ENCODE data around the gene GALNT18.

The GALNT18 gene

DNA sequence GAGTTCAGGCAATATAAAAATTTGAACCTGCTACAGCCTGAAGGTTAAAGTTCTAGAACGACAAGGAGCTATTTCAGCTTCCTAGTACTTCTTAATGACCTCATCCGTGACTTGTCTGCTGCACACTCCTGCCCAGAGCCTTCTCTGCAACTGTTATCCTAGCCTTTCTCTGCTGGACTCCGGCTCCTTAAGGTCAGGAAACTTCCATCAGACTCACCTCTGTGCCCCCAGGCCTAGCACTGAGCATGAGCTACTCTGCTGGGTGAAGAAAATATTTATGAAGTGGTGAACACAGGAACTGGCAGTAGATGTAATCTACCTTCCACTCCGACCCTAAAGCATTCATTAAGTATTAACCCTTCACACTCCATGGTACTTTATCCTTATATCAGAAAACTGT is 287.2 kb downstream of the GALNT18 start:
- no peak for DNase-seq

DNA sequence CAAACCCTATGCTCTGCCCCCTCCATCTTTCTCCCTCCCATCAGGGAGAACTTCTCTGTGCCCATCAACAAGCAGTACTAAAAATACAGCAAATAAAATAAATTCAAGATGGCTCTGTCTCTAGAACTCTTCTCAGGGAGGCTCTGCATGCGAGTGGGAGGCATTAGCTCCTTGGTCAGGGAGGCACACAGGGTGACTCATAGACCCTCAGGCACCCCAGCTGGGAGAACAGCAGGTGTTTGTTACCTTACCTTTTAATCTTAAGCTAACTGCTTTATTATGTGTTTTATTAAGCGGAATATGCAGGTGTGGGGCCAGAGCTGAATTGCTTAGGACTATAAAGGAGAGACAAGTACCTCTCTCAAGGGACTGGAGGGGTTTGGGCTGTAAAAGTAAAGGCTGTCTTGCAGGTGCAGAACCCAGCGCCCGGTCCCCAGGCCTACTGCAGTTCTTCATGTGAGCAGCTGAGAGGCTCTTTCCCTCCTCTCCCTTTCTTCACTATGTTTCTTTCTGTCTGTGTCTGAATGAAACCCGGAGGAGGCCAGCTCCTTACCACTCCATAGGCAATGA is 289.6 kb downstream of the GALNT18 start:
- DNase-seq: no peak

DNA sequence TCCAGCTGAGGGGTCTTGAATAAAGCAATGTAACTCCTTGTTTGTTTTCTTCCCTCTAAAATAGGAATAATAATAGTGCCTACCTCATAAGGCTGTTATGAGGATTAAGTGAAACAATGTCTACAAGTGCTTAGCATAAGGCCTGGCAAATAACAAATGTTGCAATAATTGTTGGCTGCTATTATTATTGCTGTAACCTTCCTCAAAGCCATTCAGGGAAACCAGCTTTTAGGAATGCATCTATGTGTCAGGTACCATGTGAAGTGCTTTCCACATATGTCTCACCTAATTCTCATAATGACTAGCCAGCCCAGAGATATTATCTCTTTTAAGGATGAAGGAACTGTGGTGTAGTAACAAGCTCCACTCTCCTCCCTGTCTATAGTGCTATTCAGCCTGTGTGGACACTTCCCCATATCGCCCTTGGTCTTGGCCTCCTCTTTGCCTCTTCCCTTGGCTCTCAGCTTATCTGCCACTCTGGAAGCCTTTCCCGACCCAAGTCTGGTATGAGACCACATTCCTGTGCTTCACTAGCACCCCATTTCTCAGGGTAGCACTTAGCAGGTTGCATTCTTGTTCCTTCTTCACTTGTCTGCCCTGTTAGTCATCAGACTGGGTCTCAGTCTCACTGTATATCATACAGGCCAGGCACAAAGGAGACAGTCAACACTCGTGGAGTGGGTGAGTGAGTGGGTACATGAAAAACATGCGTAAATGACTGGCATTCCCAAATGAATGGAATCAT is 292.6 kb downstream of the GALNT18 start:
- no peak for DNase-seq

DNA sequence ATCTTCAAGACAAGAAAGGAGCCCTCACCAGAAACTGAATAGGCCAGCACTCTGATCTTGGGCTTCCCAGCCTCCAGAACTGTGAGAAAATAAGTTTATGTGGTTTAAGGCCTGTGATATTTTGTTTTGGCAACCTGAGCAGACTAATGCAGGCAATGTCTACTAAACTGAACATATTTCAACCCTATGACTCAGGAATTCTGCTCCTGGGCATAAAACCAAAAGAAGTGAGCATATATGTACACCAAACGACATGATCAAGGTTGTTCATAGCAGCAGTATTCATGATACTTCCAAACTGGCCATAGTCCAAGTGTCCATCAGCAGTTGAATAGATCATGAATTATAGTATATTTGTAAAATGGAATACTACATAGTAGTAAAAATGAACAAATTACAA is 297.7 kb downstream of the GALNT18 start:
- no peak for DNase-seq

DNA sequence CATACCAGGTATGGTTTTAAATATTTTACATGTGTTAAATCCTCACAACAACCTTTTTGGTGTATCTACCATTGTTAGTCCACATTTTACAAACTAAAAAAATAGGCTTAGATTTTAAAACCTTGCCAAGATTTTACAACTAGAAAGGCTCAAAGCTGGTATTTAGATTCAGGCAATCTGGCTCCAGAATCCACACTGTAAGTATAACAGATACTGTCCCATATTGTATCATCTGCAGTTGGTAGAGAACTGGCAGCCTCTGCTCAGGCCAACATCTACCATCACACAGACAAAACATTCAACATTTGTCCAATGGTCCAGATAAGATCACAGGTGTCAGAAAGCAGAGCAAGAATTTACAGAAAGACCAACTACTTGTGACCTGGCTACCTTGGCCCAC is 299.7 kb downstream of the GALNT18 start:
- no peak for DNase-seq

GRCh38 chr11:11320825-11321224 is 301.0 kb downstream of the GALNT18 start:
- DNase-seq: no peak

DNA sequence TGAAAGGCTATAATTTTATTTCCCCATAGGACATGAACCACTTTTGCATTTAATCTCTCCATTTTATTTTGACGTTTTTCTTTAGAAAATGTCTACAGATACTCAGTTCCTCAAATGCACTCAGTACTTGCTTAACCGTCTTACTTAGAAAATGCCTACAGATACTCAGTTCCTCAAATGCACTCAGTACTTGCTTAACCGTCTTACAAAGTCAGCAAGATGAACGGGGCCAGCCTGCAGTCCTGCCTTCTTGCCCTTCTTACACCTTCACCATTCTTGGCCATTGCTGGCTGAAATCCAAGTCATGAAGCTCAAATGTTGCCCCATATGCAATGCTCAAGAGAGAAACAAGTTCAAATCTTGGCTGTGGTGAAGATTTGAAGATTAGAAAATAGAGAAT is 302.8 kb downstream of the GALNT18 start:
- DNase-seq: no peak

DNA sequence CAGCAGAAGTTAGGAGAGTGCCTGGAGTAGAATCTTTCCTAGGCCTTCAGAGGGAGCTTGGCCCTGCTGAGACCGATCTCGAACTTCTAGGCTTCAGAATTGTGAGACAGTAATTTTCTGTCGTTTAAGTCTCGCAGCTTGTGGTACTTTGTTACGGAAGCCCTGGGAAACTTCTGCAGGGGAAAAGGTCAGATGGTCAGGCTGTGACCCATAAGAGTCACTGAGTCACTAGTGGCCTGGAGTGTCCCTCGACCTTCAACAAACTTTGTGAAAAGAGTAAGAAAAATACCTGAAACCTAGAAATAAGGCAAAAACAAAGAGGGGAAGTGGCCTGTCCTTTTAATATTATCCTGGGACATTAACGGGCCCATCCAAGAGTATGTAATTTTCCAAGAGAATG is 303.3 kb downstream of the GALNT18 start:
- no peak for DNase-seq

GRCh38 chr11:11316651-11317230 is 305.1 kb downstream of the GALNT18 start:
- no peak for DNase-seq

GRCh38 chr11:11313902-11314692 is 307.7 kb downstream of the GALNT18 start:
- DNase-seq: no peak

- no peak for DNase-seq
These were observed 308.4 kb downstream of the GALNT18 start for GRCh38 chr11:11313426-11313825.

GRCh38 chr11:11312738-11313137 is 309.1 kb downstream of the GALNT18 start:
- no peak for DNase-seq

- DNase-seq: no peak
These were observed 310.6 kb downstream of the GALNT18 start for GRCh38 chr11:11311169-11311568.

DNA sequence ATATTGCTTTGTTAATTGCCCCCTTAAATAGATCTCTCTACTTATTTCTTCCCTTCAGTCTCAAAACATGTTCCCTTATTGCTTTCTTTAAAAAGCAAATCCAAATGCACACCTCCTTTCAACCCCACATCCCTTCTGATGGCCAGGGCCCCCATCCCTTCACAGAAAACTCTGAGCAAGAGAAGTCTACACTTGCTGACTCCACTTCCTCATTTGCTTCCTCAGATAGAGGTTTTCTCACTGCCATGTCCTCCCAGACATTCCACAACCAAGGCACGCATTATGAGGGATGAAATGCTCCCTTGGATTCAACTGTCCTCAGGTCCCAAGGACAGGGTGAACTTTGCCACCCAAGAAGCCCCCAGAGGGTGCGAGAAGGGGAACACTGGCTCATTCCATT is 311.9 kb downstream of the GALNT18 start:
- DNase-seq: no peak

DNA sequence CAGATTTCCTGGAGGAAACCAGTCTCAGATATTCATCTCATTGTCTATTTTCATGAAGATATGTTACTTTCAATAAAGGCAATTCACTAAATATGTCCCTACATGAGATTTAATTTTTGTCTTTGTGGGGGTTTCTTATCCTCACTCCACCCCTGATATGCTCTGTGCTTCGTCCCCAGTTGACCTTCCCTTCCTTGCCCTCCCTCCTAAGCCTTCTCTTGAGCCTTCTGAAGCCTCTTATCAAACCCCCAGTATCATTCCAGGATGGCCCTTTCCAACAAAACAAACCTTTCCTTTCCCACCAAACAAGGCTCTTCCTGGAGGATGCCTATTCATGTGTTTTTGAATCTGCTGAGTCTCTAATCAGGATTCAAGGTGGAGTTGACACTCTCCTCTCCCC is 313.6 kb downstream of the GALNT18 start:
- no peak for DNase-seq

DNA sequence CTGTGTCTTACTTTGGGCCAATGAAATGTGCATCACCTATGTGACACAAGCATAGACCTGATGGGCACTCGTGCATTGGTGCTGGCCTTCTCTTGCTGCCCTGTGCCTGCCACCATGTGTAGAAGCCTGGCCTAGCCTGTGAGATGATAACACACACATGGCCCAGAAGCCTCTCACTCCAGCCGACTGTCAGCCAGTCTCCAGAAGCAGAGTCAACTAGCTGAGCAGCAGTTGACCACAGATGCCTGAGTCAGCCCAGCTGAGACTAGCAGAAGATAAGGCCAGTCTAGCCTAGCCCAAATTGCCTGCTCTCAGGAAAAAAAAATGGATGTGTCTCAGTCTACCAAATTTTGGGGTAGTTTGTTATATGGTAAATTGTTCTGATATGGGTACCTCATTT is 314.9 kb downstream of the GALNT18 start:
- DNase-seq: no peak

- no peak for DNase-seq
These were observed 317.3 kb downstream of the GALNT18 start for GRCh38 chr11:11304550-11304949.

DNA sequence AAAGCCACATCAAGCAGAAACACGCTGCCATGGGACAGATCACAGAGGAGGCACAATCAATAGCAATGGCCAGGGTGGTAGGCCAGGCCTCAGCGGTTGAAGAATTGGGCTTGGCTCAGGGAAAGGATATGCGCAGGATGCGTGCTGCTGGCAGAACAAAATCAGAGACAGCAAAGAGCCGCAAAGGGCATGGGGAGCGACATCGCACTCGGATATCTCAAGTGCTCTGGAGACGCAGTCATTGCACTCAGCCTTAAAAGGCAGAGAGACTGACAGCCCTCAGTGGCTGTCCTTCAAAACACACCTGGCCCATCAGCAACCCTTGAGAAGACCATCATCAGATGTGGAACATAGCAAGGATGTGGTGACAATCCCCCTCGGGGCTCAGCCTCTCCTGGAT is 319.2 kb downstream of the GALNT18 start:
- no peak for DNase-seq

- DNase-seq: no peak
These were observed 320.6 kb downstream of the GALNT18 start for GRCh38 chr11:11301212-11301611.

DNA sequence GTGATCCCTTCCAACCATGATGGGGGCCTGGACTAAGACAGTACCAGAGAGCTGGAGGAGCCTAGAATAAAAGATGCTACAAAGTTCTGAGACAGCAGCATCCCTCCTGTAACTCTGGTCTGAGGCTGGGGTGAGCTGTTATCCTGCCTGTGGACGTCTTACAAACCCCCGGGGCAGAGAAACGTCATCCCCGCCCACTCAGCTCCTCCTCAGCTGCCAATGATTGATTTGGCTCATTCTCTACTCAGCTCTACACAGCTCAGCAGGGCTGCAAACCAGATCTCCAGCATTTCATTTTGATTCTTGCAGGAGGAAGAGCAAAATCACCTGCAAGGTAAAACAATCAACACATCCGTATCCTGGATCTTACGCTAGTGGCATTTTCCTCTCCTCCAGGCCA is 324.2 kb downstream of the GALNT18 start:
- DNase-seq: no peak

GRCh38 chr11:11296434-11296833 is 325.4 kb downstream of the GALNT18 start:
- DNase-seq: no peak

DNA sequence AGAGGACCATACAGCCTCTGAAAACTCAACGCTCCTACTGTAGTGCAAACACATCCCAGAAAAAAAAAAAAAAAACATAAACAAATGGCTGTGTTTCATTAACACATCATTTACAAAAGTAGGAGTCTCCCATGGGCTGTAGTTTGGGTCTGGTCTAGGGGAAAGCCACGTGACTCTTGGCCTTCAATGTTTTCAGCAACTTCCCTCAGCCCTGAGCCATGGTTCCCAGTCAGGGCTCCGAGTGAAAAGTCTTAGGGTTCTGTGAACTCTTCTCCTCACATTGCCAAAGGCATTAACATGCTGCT is 327.3 kb downstream of the GALNT18 start:
- DNase-seq: no peak

- no peak for DNase-seq
These were observed 327.8 kb downstream of the GALNT18 start for GRCh38 chr11:11293798-11294550.
